ENCODE measurements around the gene NCR1. TPM values are rescaled to one million over a fixed set of nuclear protein-coding genes. Genes with fewer than 3 reads are reported as not detected.

Gene NCR1
- total RNA-seq, 1 donor from 2014 or later = not detected

Other genes starting within 250 kb of the NCR1 start
- not detected in 2 replicates for gene LILRB4, start 243.2 kb upstream of the NCR1 start, total RNA-seq
- not detected in 2 replicates for gene KIR3DL3, start 181.7 kb upstream of the NCR1 start, total RNA-seq
- not detected in 2 replicates for gene KIR2DL3, start 167.6 kb upstream of the NCR1 start, total RNA-seq
- not detected in 2 replicates for gene KIR2DL1, start 136.4 kb upstream of the NCR1 start, total RNA-seq
- not detected in 2 replicates for gene KIR2DL4, start 102.5 kb upstream of the NCR1 start, total RNA-seq
- not detected in 2 replicates for gene KIR3DL1, start 89.7 kb upstream of the NCR1 start, total RNA-seq
- not detected in 2 replicates for gene KIR2DS4, start 73.5 kb upstream of the NCR1 start, total RNA-seq
- gene KIR3DL2, start 55.7 kb upstream of the NCR1 start, total RNA-seq = not detected in 2 replicates
- gene FCAR, start 31.9 kb upstream of the NCR1 start, total RNA-seq = not detected in 2 replicates
- gene NLRP7, start 41.4 kb downstream of the NCR1 start, total RNA-seq = not detected in 2 replicates
- 0.22 and 2.6 TPM in 2 replicates for gene NLRP2, start 60.2 kb downstream of the NCR1 start, total RNA-seq
- gene GP6, start 132.1 kb downstream of the NCR1 start, total RNA-seq = not detected in 2 replicates
- 10.2 and 19.0 TPM in 2 replicates for gene RDH13, start 157.0 kb downstream of the NCR1 start, total RNA-seq
- gene EPS8L1, start 169.7 kb downstream of the NCR1 start, total RNA-seq = 9.9 and 12.0 TPM in 2 replicates
- 18.1 and 25.8 TPM in 2 replicates for gene PPP1R12C, start 211.5 kb downstream of the NCR1 start, total RNA-seq
- 1.7 TPM in 1 of 2 replicates, not detected in the other for gene TNNT1, start 243.1 kb downstream of the NCR1 start, total RNA-seq

Measured in lung microvascular endothelial cell (primary cell).